ENCODE data around the gene CCDC150.

The CCDC150 gene

GRCh38 chr2:196739031-196739430 lies 99.5 kb downstream of the CCDC150 start:
- no peak for DNase-seq (ENCODE audit: low spot score in 2 of 2)
- no peak overlapping the region for H3K4me3 ChIP-seq
- H3K9me3 ChIP-seq, result no peaks in the 10 kb centered on the region; the same call in 1 of the 2 replicates
- peaks cover 4% of the 10 kb centered on the region; the same call in 1 of the 2 replicates for H3K36me3 ChIP-seq (replicated peaks)
- in situ Hi-C loops (cut with MboI; ENCODE audit: low sequenced_read_pairs), result no loop called here
- no peaks in the 10 kb centered on the region for H3K27me3 ChIP-seq (ENCODE audit: low read depth)
- no peaks in the 10 kb centered on the region for H3K4me1 ChIP-seq

- Histone ChIP-seq H3K27me3 (ENCODE audit: low read depth) (no peaks in the 10 kb centered on the region), H3K36me3 (replicated peaks) (peaks cover 4% of the 10 kb centered on the region; the same call in 1 of the 2 replicates)
Measured at GRCh38 chr2:196742216-196742615, 102.7 kb downstream of the CCDC150 start.

GRCh38 chr2:196742685-196743084 lies 103.2 kb downstream of the CCDC150 start:
- H3K4me1 ChIP-seq, result no peaks in the 10 kb centered on the region
- DNase-seq (ENCODE audit: low spot score in 2 of 2), result no peak
- peaks cover 4% of the 10 kb centered on the region; the same call in 1 of the 2 replicates for H3K36me3 ChIP-seq (replicated peaks)
- in situ Hi-C loops (cut with MboI; ENCODE audit: low sequenced_read_pairs), result no loop called here
- no peaks in the 10 kb centered on the region; the same call in 1 of the 2 replicates for H3K9me3 ChIP-seq
- no peak overlapping the region for H3K4me3 ChIP-seq
- H3K27me3 ChIP-seq (ENCODE audit: low read depth), result no peaks in the 10 kb centered on the region

More at GRCh38 chr2:196742216-196742615, 102.7 kb downstream of the CCDC150 start:
- in situ Hi-C loops (cut with MboI; ENCODE audit: low sequenced_read_pairs), result no loop called here
- no peaks in the 10 kb centered on the region; the same call in 1 of the 2 replicates for H3K9me3 ChIP-seq
- H3K4me3 ChIP-seq, result no peak overlapping the region
- DNase-seq (ENCODE audit: low spot score in 2 of 2), result no peak
- no peaks in the 10 kb centered on the region for H3K4me1 ChIP-seq

GRCh38 chr2:196743165-196743564 lies 103.7 kb downstream of the CCDC150 start:
- Histone ChIP-seq H3K27me3 (ENCODE audit: low read depth) (no peaks in the 10 kb centered on the region), H3K4me3 (no peak overlapping the region), H3K9me3 (no peaks in the 10 kb centered on the region; the same call in 1 of the 2 replicates), H3K4me1 (no peaks in the 10 kb centered on the region), H3K36me3 (replicated peaks) (peaks cover 3% of the 10 kb centered on the region; the same call in 1 of the 2 replicates)
- in situ Hi-C loops (cut with MboI; ENCODE audit: low sequenced_read_pairs), result no loop called here
- no peak for DNase-seq (ENCODE audit: low spot score in 2 of 2)

GRCh38 chr2:196745711-196746110 lies 106.2 kb downstream of the CCDC150 start:
- H3K4me3 ChIP-seq, result no peak overlapping the region
- H3K27me3 ChIP-seq (ENCODE audit: low read depth), result no peaks in the 10 kb centered on the region
- no peak for DNase-seq (ENCODE audit: low spot score in 2 of 2)
- in situ Hi-C loops (cut with MboI; ENCODE audit: low sequenced_read_pairs), result no loop called here
- no peaks in the 10 kb centered on the region for H3K4me1 ChIP-seq
- no peaks in the 10 kb centered on the region for H3K9me3 ChIP-seq
- no peaks in the 10 kb centered on the region for H3K36me3 ChIP-seq (replicated peaks)

- DNase-seq (ENCODE audit: low spot score in 2 of 2), result no peak
- H3K9me3 ChIP-seq, result no peaks in the 10 kb centered on the region
- no peak overlapping the region for H3K4me3 ChIP-seq
- no peaks in the 10 kb centered on the region for H3K27me3 ChIP-seq (ENCODE audit: low read depth)
- H3K36me3 ChIP-seq (replicated peaks), result no peaks in the 10 kb centered on the region
- in situ Hi-C loops (cut with MboI; ENCODE audit: low sequenced_read_pairs), result no loop called here
- no peaks in the 10 kb centered on the region; the same call in 1 of the 2 replicates for H3K4me1 ChIP-seq
Measured at GRCh38 chr2:196747400-196747799, 107.9 kb downstream of the CCDC150 start.

GRCh38 chr2:196748123-196748522 lies 108.6 kb downstream of the CCDC150 start:
- in situ Hi-C loops (cut with MboI; ENCODE audit: low sequenced_read_pairs), result no loop called here

GRCh38 chr2:196750291-196750923 lies 110.9 kb downstream of the CCDC150 start:
- Histone ChIP-seq H3K27me3 (ENCODE audit: low read depth) (no peaks in the 10 kb centered on the region), H3K4me3 (no peak overlapping the region), H3K4me1 (no peaks in the 10 kb centered on the region; the same call in 1 of the 2 replicates), H3K36me3 (replicated peaks) (no peaks in the 10 kb centered on the region), H3K9me3 (no peaks in the 10 kb centered on the region)
- DNase-seq (ENCODE audit: low spot score in 2 of 2), result peak in 1 of 2 experiments; percentile 16
- in situ Hi-C loops (cut with MboI; ENCODE audit: low sequenced_read_pairs), result loop anchor here (10.0 kb wide), 1 partner anchor 616 kb away; no protein-coding TSS in a partner anchor

More at GRCh38 chr2:196748123-196748522, 108.6 kb downstream of the CCDC150 start:
- Histone ChIP-seq H3K4me3 (no peak overlapping the region), H3K27me3 (ENCODE audit: low read depth) (no peaks in the 10 kb centered on the region), H3K9me3 (no peaks in the 10 kb centered on the region), H3K4me1 (no peaks in the 10 kb centered on the region; the same call in 1 of the 2 replicates), H3K36me3 (replicated peaks) (no peaks in the 10 kb centered on the region)
- DNase-seq (ENCODE audit: low spot score in 2 of 2), result no peak

GRCh38 chr2:196750977-196751631 lies 111.6 kb downstream of the CCDC150 start:
- Histone ChIP-seq H3K4me1 (no peaks in the 10 kb centered on the region; the same call in 1 of the 2 replicates), H3K36me3 (replicated peaks) (no peaks in the 10 kb centered on the region), H3K27me3 (ENCODE audit: low read depth) (no peaks in the 10 kb centered on the region), H3K4me3 (no peak overlapping the region), H3K9me3 (no peaks in the 10 kb centered on the region)
- in situ Hi-C loops (cut with MboI; ENCODE audit: low sequenced_read_pairs), result loop anchor here (10.0 kb wide), 1 partner anchor 616 kb away; no protein-coding TSS in a partner anchor
- peak; percentile 71 to 79 for DNase-seq (ENCODE audit: low spot score in 2 of 2)

GRCh38 chr2:196758474-196759377 lies 119.2 kb downstream of the CCDC150 start:
- Histone ChIP-seq H3K27me3 (ENCODE audit: low read depth) (no peaks in the 10 kb centered on the region), H3K4me1 (no peaks in the 10 kb centered on the region), H3K9me3 (no peaks in the 10 kb centered on the region), H3K36me3 (replicated peaks) (peaks cover 6% of the 10 kb centered on the region), H3K4me3 (no peak overlapping the region)
- in situ Hi-C loops (cut with MboI; ENCODE audit: low sequenced_read_pairs), result loop anchor here (10.0 kb wide), 1 partner anchor 624 kb away; no protein-coding TSS in a partner anchor
- DNase-seq (ENCODE audit: low spot score in 2 of 2), result no peak

GRCh38 chr2:196759378-196759706 lies 119.8 kb downstream of the CCDC150 start:
- H3K36me3 ChIP-seq (replicated peaks), result peaks cover 9% of the 10 kb centered on the region
- H3K27me3 ChIP-seq (ENCODE audit: low read depth), result no peaks in the 10 kb centered on the region
- in situ Hi-C loops (cut with MboI; ENCODE audit: low sequenced_read_pairs), result loop anchor here (10.0 kb wide), 1 partner anchor 625 kb away; no protein-coding TSS in a partner anchor
- no peak overlapping the region for H3K4me3 ChIP-seq
- no peaks in the 10 kb centered on the region for H3K4me1 ChIP-seq
- no peaks in the 10 kb centered on the region for H3K9me3 ChIP-seq
- no peak for DNase-seq (ENCODE audit: low spot score in 2 of 2)

- in situ Hi-C loops (cut with MboI; ENCODE audit: low sequenced_read_pairs), result no loop called here
- Histone ChIP-seq H3K36me3 (replicated peaks) (peaks cover 57% of the 10 kb centered on the region), H3K4me1 (no peaks in the 10 kb centered on the region), H3K4me3 (no peak overlapping the region), H3K27me3 (ENCODE audit: low read depth) (no peaks in the 10 kb centered on the region), H3K9me3 (no peaks in the 10 kb centered on the region)
- no peak for DNase-seq (ENCODE audit: low spot score in 2 of 2)
Measured at GRCh38 chr2:196767101-196767500, 127.6 kb downstream of the CCDC150 start.

All from HAP-1 (cell line).